Measurements from ENCODE around the gene LYPD8.

GRCh38 chr1:248778906-248779305 lies 23.3 kb upstream of the LYPD8 start:
- no peak for TF ChIP-seq POLR2AphosphoS5 (IDR thresholded peaks at IDR 0.05)
- TF ChIP-seq EP300 (conservative IDR thresholded peaks at IDR 0.05; ENCODE audit: poor library complexity, severe bottlenecking): no peak
- TF ChIP-seq, protein P1, sequence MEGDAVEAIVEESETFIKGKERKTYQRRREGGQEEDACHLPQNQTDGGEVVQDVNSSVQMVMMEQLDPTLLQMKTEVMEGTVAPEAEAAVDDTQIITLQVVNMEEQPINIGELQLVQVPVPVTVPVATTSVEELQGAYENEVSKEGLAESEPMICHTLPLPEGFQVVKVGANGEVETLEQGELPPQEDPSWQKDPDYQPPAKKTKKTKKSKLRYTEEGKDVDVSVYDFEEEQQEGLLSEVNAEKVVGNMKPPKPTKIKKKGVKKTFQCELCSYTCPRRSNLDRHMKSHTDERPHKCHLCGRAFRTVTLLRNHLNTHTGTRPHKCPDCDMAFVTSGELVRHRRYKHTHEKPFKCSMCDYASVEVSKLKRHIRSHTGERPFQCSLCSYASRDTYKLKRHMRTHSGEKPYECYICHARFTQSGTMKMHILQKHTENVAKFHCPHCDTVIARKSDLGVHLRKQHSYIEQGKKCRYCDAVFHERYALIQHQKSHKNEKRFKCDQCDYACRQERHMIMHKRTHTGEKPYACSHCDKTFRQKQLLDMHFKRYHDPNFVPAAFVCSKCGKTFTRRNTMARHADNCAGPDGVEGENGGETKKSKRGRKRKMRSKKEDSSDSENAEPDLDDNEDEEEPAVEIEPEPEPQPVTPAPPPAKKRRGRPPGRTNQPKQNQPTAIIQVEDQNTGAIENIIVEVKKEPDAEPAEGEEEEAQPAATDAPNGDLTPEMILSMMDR (IDR thresholded peaks at IDR 0.05; ENCODE audit: poor library complexity, severe bottlenecking): no peak
